NCI-H526 treated with DMSO at 0.1 percent for 48 hours (cell line): Measurements from ENCODE around the gene TXLNG.

Source experiments
- DNase-seq: peaks from one replicate; lab custom pipeline; 2025; lab: John Stamatoyannopoulos, UW

TXLNG gene

GRCh38 chrX:16785247-16786138, 773 bp upstream of the TXLNG start:
- DNase-seq: no peak

GRCh38 chrX:16786791-16787735, 797 bp downstream of the TXLNG start:
- DNase-seq: no peak

GRCh38 chrX:16788477-16788876, 2.2 kb downstream of the TXLNG start:
- no peak for DNase-seq

- no peak for DNase-seq
Measured at GRCh38 chrX:16796298-16796697, 10.0 kb downstream of the TXLNG start.

GRCh38 chrX:16797358-16797757, 11.1 kb downstream of the TXLNG start:
- DNase-seq: no peak

GRCh38 chrX:16797841-16798240, 11.6 kb downstream of the TXLNG start:
- DNase-seq: no peak

- no peak for DNase-seq
Measured at GRCh38 chrX:16804923-16805464, 18.7 kb downstream of the TXLNG start.

- no peak for DNase-seq
Measured at GRCh38 chrX:16807548-16807947, 21.3 kb downstream of the TXLNG start.

- no peak for DNase-seq
Measured at GRCh38 chrX:16807976-16808542, 21.8 kb downstream of the TXLNG start.

- DNase-seq: no peak
Measured at GRCh38 chrX:16814597-16814996, 28.3 kb downstream of the TXLNG start.

- DNase-seq: no peak
Measured at GRCh38 chrX:16819634-16820033, 33.4 kb downstream of the TXLNG start.

GRCh38 chrX:16822723-16823122, 36.5 kb downstream of the TXLNG start:
- no peak for DNase-seq

GRCh38 chrX:16825264-16826035, 39.2 kb downstream of the TXLNG start:
- DNase-seq: no peak

- DNase-seq: no peak
Measured at GRCh38 chrX:16826207-16826606, 39.9 kb downstream of the TXLNG start.

GRCh38 chrX:16827225-16827624, 41.0 kb downstream of the TXLNG start:
- no peak for DNase-seq

GRCh38 chrX:16828124-16828908, 42.0 kb downstream of the TXLNG start:
- DNase-seq: no peak

- DNase-seq: no peak
Measured at GRCh38 chrX:16832301-16832700, 46.0 kb downstream of the TXLNG start.

- DNase-seq: no peak
Measured at GRCh38 chrX:16834806-16835205, 48.5 kb downstream of the TXLNG start.

- no peak for DNase-seq
Measured at GRCh38 chrX:16836371-16836770, 50.1 kb downstream of the TXLNG start.

- no peak for DNase-seq
Measured at GRCh38 chrX:16838202-16839066, 52.2 kb downstream of the TXLNG start.
